Measurements from ENCODE around the gene LAMA3. TPM values are rescaled to one million over a fixed set of nuclear protein-coding genes. Genes with fewer than 3 reads are reported as not detected.

The LAMA3 gene
- total RNA-seq, 1 donor from 2014 or later: 1.9 TPM

DNA sequence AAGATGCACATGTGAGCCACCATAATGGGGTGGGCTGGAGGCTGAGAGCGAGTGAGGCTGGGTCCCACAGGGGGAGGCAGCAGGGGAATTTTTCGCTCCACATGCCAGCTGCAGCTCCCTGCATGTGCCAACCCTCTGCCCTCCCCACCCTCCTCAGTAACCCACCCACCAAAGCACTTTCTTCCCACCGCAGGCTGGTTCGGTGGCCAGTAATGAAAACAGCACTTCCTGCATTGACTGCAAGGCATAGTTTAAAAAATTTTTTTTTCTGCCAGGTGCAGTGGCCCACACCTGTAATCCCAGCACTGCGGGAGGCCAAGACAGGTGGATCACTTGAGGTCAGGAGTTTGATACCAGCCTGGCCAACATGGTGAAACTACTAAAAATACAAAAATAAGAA is 177.8 kb downstream of the LAMA3 start:
- Mint-ChIP-seq H3K36me3 (ENCODE audit: low read depth) (no peaks in the 10 kb centered on the region), H3K27ac (ENCODE audit: unreplicated experiment) (no peak overlapping the region), H3K4me3 (ENCODE audit: unreplicated experiment) (no peak overlapping the region), H3K9me3 (ENCODE audit: low read depth) (no peaks in the 10 kb centered on the region), H3K27me3 (ENCODE audit: low read depth) (peaks cover 2% of the 10 kb centered on the region), H3K4me1 (ENCODE audit: low read depth) (peaks cover 18% of the 10 kb centered on the region)
- TF ChIP-seq, protein P1, sequence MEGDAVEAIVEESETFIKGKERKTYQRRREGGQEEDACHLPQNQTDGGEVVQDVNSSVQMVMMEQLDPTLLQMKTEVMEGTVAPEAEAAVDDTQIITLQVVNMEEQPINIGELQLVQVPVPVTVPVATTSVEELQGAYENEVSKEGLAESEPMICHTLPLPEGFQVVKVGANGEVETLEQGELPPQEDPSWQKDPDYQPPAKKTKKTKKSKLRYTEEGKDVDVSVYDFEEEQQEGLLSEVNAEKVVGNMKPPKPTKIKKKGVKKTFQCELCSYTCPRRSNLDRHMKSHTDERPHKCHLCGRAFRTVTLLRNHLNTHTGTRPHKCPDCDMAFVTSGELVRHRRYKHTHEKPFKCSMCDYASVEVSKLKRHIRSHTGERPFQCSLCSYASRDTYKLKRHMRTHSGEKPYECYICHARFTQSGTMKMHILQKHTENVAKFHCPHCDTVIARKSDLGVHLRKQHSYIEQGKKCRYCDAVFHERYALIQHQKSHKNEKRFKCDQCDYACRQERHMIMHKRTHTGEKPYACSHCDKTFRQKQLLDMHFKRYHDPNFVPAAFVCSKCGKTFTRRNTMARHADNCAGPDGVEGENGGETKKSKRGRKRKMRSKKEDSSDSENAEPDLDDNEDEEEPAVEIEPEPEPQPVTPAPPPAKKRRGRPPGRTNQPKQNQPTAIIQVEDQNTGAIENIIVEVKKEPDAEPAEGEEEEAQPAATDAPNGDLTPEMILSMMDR (IDR thresholded peaks at IDR 0.05): no peak
- no peak for DNase-seq (ENCODE audit: low spot score)

DNA sequence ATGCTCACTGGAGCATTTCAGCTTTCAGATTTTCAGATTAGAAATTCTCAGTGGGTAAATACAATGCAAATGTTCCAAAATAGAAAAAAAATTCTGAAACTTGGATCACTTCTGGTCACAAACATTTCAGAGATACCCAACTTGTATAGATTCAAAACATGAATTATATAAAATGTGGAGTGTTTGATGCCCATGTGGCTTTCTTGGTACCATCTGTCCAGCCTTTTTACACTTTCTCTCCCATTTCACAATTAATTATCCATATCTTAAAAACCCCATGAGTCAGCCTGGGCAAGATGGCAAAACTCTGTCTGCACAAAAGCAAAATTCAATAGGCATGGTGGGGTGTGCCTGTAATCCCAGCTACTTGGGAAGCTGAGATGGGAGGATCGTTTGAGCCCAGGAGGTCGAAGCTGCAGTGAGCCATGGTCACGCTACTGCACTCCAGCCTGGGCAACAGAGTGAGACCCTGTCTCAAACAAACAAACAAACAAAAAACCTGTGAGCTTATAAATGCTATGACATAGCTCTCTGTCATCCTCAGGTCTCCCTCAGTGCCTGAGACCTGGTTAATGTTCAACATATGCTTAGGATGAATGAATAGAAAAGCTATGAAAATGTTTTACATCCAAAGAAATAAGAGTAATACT is 179.0 kb downstream of the LAMA3 start:
- Mint-ChIP-seq H3K27me3 (ENCODE audit: low read depth) (peaks cover 5% of the 10 kb centered on the region), H3K4me1 (ENCODE audit: low read depth) (peaks cover 13% of the 10 kb centered on the region), H3K36me3 (ENCODE audit: low read depth) (no peaks in the 10 kb centered on the region), H3K4me3 (ENCODE audit: unreplicated experiment) (no peak overlapping the region), H3K9me3 (ENCODE audit: low read depth) (no peaks in the 10 kb centered on the region), H3K27ac (ENCODE audit: unreplicated experiment) (no peak overlapping the region)
- no peak for DNase-seq (ENCODE audit: low spot score)
- TF ChIP-seq, protein P1 (IDR thresholded peaks at IDR 0.05): no peak

DNA sequence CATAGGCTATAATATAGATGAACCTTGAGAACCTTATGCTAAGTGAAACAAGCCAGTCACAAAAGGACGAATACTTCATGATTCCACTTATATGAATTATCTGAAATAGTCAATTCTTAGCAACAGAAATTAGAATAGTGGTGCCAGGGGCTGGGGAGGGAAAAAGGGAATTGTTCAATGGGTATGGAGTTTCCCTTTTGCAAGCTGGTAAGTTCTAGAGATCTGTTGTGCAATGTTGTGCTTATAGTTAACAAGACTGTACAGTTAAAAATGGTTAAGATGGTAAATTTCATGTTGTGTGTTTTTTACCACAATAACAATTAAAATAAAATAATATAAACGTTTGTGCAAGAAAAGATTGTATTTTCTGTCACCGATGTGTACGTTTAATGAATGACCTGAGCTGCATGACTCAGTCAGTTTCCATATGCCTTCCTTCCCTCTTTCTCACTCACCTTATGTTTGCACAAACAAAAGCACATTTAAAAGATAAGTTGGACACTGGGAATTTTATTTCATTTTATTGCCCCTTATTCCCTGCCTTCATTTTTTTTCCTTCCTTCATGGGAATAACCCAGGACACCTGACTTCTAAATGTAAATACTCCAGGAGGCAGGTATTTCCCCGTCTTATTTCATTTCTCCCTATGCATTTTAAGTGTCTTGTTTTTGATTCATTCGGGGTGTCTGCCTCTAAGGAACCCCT is 181.6 kb downstream of the LAMA3 start:
- no peak overlapping the region for H3K4me3 Mint-ChIP-seq (ENCODE audit: unreplicated experiment)
- DNase-seq (ENCODE audit: low spot score): no peak
- peaks cover 5% of the 10 kb centered on the region for H3K27me3 Mint-ChIP-seq (ENCODE audit: low read depth)
- TF ChIP-seq, protein P1 (IDR thresholded peaks at IDR 0.05): no peak
- H3K9me3 Mint-ChIP-seq (ENCODE audit: low read depth): no peaks in the 10 kb centered on the region
- no peaks in the 10 kb centered on the region for H3K36me3 Mint-ChIP-seq (ENCODE audit: low read depth)
- peaks cover 22% of the 10 kb centered on the region for H3K4me1 Mint-ChIP-seq (ENCODE audit: low read depth)
- H3K27ac Mint-ChIP-seq (ENCODE audit: unreplicated experiment): no peak overlapping the region

DNA sequence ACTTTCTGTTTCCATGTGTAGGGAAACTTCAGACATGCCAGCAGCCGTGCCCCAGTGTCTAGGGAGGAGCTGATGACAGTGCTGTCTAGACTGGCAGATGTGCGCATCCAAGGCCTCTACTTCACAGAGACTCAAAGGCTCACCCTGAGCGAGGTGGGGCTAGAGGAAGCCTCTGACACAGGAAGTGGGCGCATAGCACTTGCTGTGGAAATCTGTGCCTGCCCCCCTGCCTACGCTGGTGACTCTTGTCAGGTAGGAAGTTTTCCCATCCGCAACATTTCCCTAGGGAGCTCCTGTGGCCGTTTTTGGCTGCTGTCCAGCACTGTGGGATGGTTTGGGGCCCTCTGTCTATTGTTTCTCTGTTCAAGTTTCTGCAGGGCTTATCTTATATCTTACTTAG is 182.2 kb downstream of the LAMA3 start:
- Mint-ChIP-seq H3K9me3 (ENCODE audit: low read depth) (no peaks in the 10 kb centered on the region), H3K36me3 (ENCODE audit: low read depth) (no peaks in the 10 kb centered on the region), H3K27ac (ENCODE audit: unreplicated experiment) (no peak overlapping the region), H3K4me1 (ENCODE audit: low read depth) (peaks cover 22% of the 10 kb centered on the region), H3K27me3 (ENCODE audit: low read depth) (peaks cover 5% of the 10 kb centered on the region), H3K4me3 (ENCODE audit: unreplicated experiment) (no peak overlapping the region)
- no peak for DNase-seq (ENCODE audit: low spot score)
- TF ChIP-seq, protein P1 (IDR thresholded peaks at IDR 0.05): no peak

DNA sequence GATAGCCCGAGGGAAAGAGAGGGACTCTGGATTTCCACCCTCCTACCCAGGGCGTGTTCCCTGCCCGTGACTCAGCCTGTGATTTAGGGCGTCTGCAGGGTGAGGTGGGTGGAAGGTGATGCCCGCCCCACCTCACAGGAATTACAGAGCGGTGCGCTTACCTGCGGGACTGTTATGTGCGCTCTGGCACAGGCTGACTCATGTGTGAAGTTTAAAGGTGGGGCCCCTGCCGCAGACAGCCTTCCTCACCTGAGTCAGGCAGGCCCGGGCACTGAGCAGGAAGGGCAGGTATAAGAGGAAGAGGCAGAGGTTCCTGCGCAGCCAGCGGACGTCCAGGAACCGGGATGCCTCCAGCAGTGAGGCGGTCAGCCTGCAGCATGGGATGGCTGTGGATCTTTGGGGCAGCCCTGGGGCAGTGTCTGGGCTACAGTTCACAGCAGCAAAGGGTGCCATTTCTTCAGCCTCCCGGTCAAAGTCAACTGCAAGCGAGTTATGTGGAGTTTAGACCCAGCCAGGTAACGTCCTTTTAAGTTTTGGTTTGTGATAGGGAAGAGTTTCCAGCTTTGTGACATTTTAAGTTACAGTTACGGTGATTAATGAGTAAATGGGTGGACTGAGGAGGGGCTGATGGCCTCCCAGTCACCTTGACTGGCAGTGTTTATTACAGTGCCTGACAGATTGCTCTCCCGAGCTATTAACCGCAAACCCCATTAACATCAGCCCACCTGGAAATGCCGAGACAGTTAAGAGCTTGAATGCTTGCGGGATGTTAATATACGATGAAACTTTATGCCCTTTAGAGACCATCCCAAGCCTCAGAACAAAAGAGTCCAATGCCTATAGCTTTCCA is 183.7 kb downstream of the LAMA3 start:
- no peaks in the 10 kb centered on the region for H3K36me3 Mint-ChIP-seq (ENCODE audit: low read depth)
- peaks cover 9% of the 10 kb centered on the region for H3K27me3 Mint-ChIP-seq (ENCODE audit: low read depth)
- H3K4me1 Mint-ChIP-seq (ENCODE audit: low read depth): peaks cover 22% of the 10 kb centered on the region
- no peak for DNase-seq (ENCODE audit: low spot score)
- TF ChIP-seq, protein P1 (IDR thresholded peaks at IDR 0.05): no peak
- H3K27ac Mint-ChIP-seq (ENCODE audit: unreplicated experiment): no peak overlapping the region
- no peaks in the 10 kb centered on the region for H3K9me3 Mint-ChIP-seq (ENCODE audit: low read depth)
- no peak overlapping the region for H3K4me3 Mint-ChIP-seq (ENCODE audit: unreplicated experiment)

All from chondrocyte (in vitro differentiated cells).